Body of pancreas (tissue), 4 donors: ENCODE results near the gene SLC44A1. TPM values are rescaled to one million over a fixed set of nuclear protein-coding genes. Genes with fewer than 3 reads are reported as not detected.
A peak's percentile ranks its signal among the peaks of the same experiment; 100 is the strongest.

Experiments
- ATAC-seq: fragments of 150-250 bp; one replicate; pipeline ENCODE4 v1.9.1; 2016
- DNase-seq, 4 donors: peaks; one replicate each; pipeline ENCODE4 v3.0.0-alpha.2; 2019
- H3K27ac ChIP-seq, 4 donors: fragments of 200-600 bp; sonication (generic); 1 replicate in 3 of 4; 2 replicates in 1 of 4; pipeline versions ENCODE4 v1.5.1 to v1.6.1; 2016 to 2019; ENCODE audit warnings: mild to moderate bottlenecking in 1 of 4, mixed read lengths in 1 of 4, moderate library complexity in 1 of 4
- H3K27me3 ChIP-seq, 2 donors: fragments of 200-600 bp; sonication (generic); one replicate each; pipeline ENCODE4 v1.6.0; 2016; ENCODE audit warnings: mild to moderate bottlenecking in 1 of 2
- H3K36me3 ChIP-seq, 2 donors: fragments of 200-600 bp; sonication (generic); replicated peaks in 1 of 2; 2 replicates each; pipeline ENCODE4 v1.5.1; 2016; ENCODE audit warnings: low read depth in 2 of 2; ENCODE audit not compliant: insufficient read depth in 1 of 2
- H3K4me1 ChIP-seq: fragments of 200-600 bp; sonication (generic); one replicate; pipeline ENCODE4 v1.6.0; 2016
- H3K4me3 ChIP-seq, 2 donors: fragments of 200-600 bp; sonication (generic); 1 replicate in 1 of 2; 2 replicates in 1 of 2; pipeline ENCODE4 v1.5.1; 2016 to 2019
- H3K9me3 ChIP-seq, 3 donors: fragments of 200-600 bp; sonication (generic); 1 replicate in 2 of 3; 2 replicates in 1 of 3; pipeline ENCODE4 v1.5.1; 2016
- CTCF ChIP-seq, 7 experiments: fragments of 450-650 bp in 4 of 7; fragments of 200-600 bp in 3 of 7; sonication (generic) in 3 of 7; IDR thresholded peaks; one replicate each; pipeline ENCODE4 v1.5.1; 2016 to 2019; ENCODE audit warnings: antibody characterized with exemption in 7 of 7
- POLR2A ChIP-seq, 3 donors: fragments of 450-650 bp; IDR thresholded peaks; one replicate each; pipeline ENCODE4 v1.6.1; 2016; ENCODE audit warnings: antibody characterized with exemption in 3 of 3, mild to moderate bottlenecking in 2 of 3
- whole genome bisulfite sequencing, 2 donors: methylation state at CpG; one replicate each; pipeline ENCODE4 v1.1.5; 2017; 5-methylcytosine and 5-hydroxymethylcytosine counted together
- intact Hi-C: fragments of 100-400 bp; cut with DNase I; formaldehyde crosslinking; loops from one replicate; pipeline ENCODE4 v1.15.1; 2023
- total RNA-seq, 2 donors: library from RNA; depleted of rRNA; stranded (reverse); fragments of >200 nt; gene quantifications; one replicate each; pipeline ENCODE4 v1.1.0, GENCODE V29; 2016

SLC44A1 gene
- total RNA-seq, 2 donors from 2014 or later: 15.5 to 39.4 TPM

GRCh38 chr9:105257809-105258208, 13.4 kb downstream of the SLC44A1 start:
- Histone ChIP-seq H3K4me3 (no peak overlapping the region), H3K36me3 (no peaks in the 10 kb centered on the region), H3K9me3 (no peaks in the 10 kb centered on the region), H3K27ac (peak overlapping the region in 3 of 4 donors; percentile 16 to 47 (median 42)), H3K27me3 (no peaks in the 10 kb centered on the region), H3K4me1 (peaks cover 38% of the 10 kb centered on the region)
- DNase-seq: no peak
- 74 to 85% methylated on average over 2 of the region's 2 CpGs for WGBS, 2 donors
- intact Hi-C loops: no loop called here
- TF ChIP-seq CTCF (IDR thresholded peaks at IDR 0.05) (no peak), POLR2A (IDR thresholded peaks at IDR 0.05) (no peak)
- ATAC-seq: peak; percentile 53

GRCh38 chr9:105258225-105258737, 13.8 kb downstream of the SLC44A1 start:
- no peaks in the 10 kb centered on the region for H3K9me3 ChIP-seq
- DNase-seq (peak in 1 of 4 donors; percentile 15), ATAC-seq (no peak)
- WGBS, 2 donors: 80 to 87% methylated on average over 3 of the region's 3 CpGs
- H3K36me3 ChIP-seq: no peaks in the 10 kb centered on the region
- peak overlapping the region in 3 of 4 donors; percentile 12 to 47 (median 16) for H3K27ac ChIP-seq
- H3K4me1 ChIP-seq: peaks cover 38% of the 10 kb centered on the region
- intact Hi-C loops: no loop called here
- TF ChIP-seq POLR2A (IDR thresholded peaks at IDR 0.05) (no peak), CTCF (IDR thresholded peaks at IDR 0.05) (no peak)
- no peaks in the 10 kb centered on the region for H3K27me3 ChIP-seq
- H3K4me3 ChIP-seq: no peak overlapping the region

- Histone ChIP-seq H3K4me1 (peaks cover 38% of the 10 kb centered on the region), H3K36me3 (no peaks in the 10 kb centered on the region), H3K27ac (peak overlapping the region in 1 of 4 donors; percentile 10), H3K4me3 (no peak overlapping the region), H3K27me3 (no peaks in the 10 kb centered on the region), H3K9me3 (no peaks in the 10 kb centered on the region)
- DNase-seq: no peak
- TF ChIP-seq POLR2A (IDR thresholded peaks at IDR 0.05) (no peak), CTCF (IDR thresholded peaks at IDR 0.05) (no peak)
- intact Hi-C loops: no loop called here
- no peak for ATAC-seq
- WGBS, 2 donors: 41 to 48% methylated on average over 2 of the region's 2 CpGs
Observed at GRCh38 chr9:105259274-105259673, 14.8 kb downstream of the SLC44A1 start.

- no peak overlapping the region for H3K4me3 ChIP-seq
- no peaks in the 10 kb centered on the region for H3K27me3 ChIP-seq
- no peaks in the 10 kb centered on the region for H3K36me3 ChIP-seq
- no peaks in the 10 kb centered on the region for H3K9me3 ChIP-seq
- intact Hi-C loops: no loop called here
- TF ChIP-seq POLR2A (IDR thresholded peaks at IDR 0.05): no peak
- no peak for TF ChIP-seq CTCF (IDR thresholded peaks at IDR 0.05)
- peak in 1 of 4 donors; percentile 20 for DNase-seq
- H3K27ac ChIP-seq: peak overlapping the region in 1 of 4 donors; percentile 10
- peak; percentile 40 for ATAC-seq
- H3K4me1 ChIP-seq: peaks cover 38% of the 10 kb centered on the region
Observed at GRCh38 chr9:105259731-105260612, 15.5 kb downstream of the SLC44A1 start.
